Measurements from ENCODE around the gene PLAAT2. TPM values are rescaled to one million over a fixed set of nuclear protein-coding genes. Genes with fewer than 3 reads are reported as not detected.

Gene PLAAT2
- total and polyA plus RNA-seq, 9 of the 15 experiments (the other 6 are each of a cell fraction or from before 2014, with no cell fraction given): not detected

- BruUV-seq (replicated peaks): no TSS peak
- ChIA-PET POLR2A (interaction anchor here (0.5 to 1.0 kb wide), 3 partner anchors 9 to 470 kb away, joined by 3 to 6 read pairs (median 3); partner anchors contain the start of gene COX8A), CTCF (ENCODE audit: low intra/inter-chr PET ratio) (no interaction called here)
- intact Hi-C loops (cut with micrococcal nuclease) (no loop called here), in situ Hi-C loops (cut with MboI) (no loop called here)
- Histone ChIP-seq H3K9me1 (ENCODE audit: control insufficient read depth, insufficient read depth, low read length) (no peaks in the 10 kb centered on the region), H3K27ac (ENCODE audit: extremely low read depth, low read depth, low read length) (no peak overlapping the region), H2AFZ (ENCODE audit: low read depth, low read length) (no peak overlapping the region), H3K36me3 (ENCODE audit: control insufficient read depth, insufficient read depth, low read length) (no peaks in the 10 kb centered on the region), H3K79me2 (ENCODE audit: control insufficient read depth, insufficient read depth, low read length) (no peaks in the 10 kb centered on the region), H3K4me1 (replicated peaks in 1 of 2; ENCODE audit: control insufficient read depth in 2 of 2, insufficient read depth in 2 of 2, low read length in 2 of 2) (peaks cover 35 to 57% of the 10 kb centered on the region in 2 experiments), H3K4me2 (ENCODE audit: insufficient read depth, low read length) (no peak overlapping the region), H3K27me3 (ENCODE audit: control insufficient read depth in 2 of 2, insufficient read depth in 2 of 2, low read length in 2 of 2) (no peaks in the 10 kb centered on the region), H4K20me1 (replicated peaks; ENCODE audit: control insufficient read depth, insufficient read depth, low read length) (no peaks in the 10 kb centered on the region), H3K9ac (ENCODE audit: insufficient read depth in 1 of 2, low read depth in 2 of 2, low read length in 2 of 2) (no peak overlapping the region), H3K4me3 (no peak overlapping the region), H3K9me3 (replicated peaks; ENCODE audit: control insufficient read depth, insufficient read depth, low read depth, low read length) (peaks cover 4% of the 10 kb centered on the region; the same call in 1 of the 2 replicates)
- ATAC-seq: no peak
- TF ChIP-seq SP1 (CRISPR knock-in tag; IDR thresholded peaks at IDR 0.05): no peak
- TF ChIP-seq SREBF2 (CRISPR knock-in tag; IDR thresholded peaks at IDR 0.05): no peak
- no peak for TF ChIP-seq ZNF407 (IDR thresholded peaks at IDR 0.05; ENCODE audit: low read depth)
- TF ChIP-seq ZNF511 (CRISPR knock-in tag; IDR thresholded peaks at IDR 0.05): no peak
- TF ChIP-seq ID3 (CRISPR knock-in tag; IDR thresholded peaks at IDR 0.05): no peak
- no peak for TF ChIP-seq ID3 (tag; IDR thresholded peaks at IDR 0.05)
- no peak for TF ChIP-seq TEAD1 (CRISPR knock-in tag; IDR thresholded peaks at IDR 0.05)
- no peak for DNase-seq (ENCODE audit: extremely low read depth in 1 of 4, low spot score in 3 of 4)
- FAIRE-seq: no peak
- WGBS (ENCODE audit: insufficient coverage, low coverage, missing lambda C conversion rate): 24% methylated on average over 1 of the region's 1 CpG
Measured at GRCh38 chr11:63504054-63504453, 59.1 kb downstream of the PLAAT2 start.

All from K562 (cell line).